PC-9 (cell line): ENCODE data around the gene NANOS1.

Experiments used
- EZH2 ChIP-seq: fragments of 200-600 bp; sonication (generic); IDR thresholded peaks from 2 replicates; pipeline ENCODE4 v1.8.0; 2017; ENCODE audit warnings: antibody characterized with exemption, low read depth
- TF ChIP-seq, protein P1 (sequence below): fragments of 200-600 bp; sonication (generic); conservative IDR thresholded peaks from 2 replicates; pipeline ENCODE4 v1.6.1; 2017; ENCODE audit warnings: mixed run types, antibody characterized with exemption, mild to moderate bottlenecking, moderate library complexity

DNA sequence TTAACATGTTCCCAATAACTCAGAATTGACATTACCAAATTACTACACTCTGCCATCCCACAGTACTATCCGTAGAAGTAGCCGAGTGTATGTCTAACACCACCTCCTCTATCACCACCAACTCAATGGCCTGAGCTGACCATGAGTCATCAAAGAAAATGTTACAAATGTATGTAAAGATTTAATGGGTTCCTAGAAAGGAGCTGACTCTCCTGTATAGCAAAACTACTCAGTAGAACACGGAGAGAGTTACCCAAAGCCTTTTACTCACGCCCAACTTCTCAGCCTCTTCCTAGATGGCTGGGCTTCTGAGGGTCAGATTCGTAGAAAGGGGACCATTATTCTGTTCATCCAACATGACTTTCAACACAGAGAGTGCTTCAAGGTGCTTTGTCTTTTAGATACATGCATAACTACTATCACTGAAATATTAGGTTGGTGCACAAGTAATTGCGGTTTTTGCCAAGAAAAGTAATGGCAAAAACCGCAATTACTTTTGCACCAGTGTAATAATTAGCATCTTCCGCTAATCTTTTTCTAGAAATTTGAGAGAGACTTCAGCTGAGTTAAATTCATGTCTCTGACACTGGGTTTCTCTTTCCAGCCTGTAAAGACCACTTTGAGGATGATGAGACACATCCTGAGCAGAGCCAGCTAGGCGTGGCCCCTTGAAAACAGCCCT is 24.0 kb upstream of the NANOS1 start:
- TF ChIP-seq, protein P1, sequence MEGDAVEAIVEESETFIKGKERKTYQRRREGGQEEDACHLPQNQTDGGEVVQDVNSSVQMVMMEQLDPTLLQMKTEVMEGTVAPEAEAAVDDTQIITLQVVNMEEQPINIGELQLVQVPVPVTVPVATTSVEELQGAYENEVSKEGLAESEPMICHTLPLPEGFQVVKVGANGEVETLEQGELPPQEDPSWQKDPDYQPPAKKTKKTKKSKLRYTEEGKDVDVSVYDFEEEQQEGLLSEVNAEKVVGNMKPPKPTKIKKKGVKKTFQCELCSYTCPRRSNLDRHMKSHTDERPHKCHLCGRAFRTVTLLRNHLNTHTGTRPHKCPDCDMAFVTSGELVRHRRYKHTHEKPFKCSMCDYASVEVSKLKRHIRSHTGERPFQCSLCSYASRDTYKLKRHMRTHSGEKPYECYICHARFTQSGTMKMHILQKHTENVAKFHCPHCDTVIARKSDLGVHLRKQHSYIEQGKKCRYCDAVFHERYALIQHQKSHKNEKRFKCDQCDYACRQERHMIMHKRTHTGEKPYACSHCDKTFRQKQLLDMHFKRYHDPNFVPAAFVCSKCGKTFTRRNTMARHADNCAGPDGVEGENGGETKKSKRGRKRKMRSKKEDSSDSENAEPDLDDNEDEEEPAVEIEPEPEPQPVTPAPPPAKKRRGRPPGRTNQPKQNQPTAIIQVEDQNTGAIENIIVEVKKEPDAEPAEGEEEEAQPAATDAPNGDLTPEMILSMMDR: no peak
- no peak for TF ChIP-seq EZH2
